AG10803 (cell line): Measurements from ENCODE around the gene PKHD1.

ENCODE experiments used
- DNase-seq: peaks from one replicate; pipeline ENCODE4 v3.0.0; 2010; ENCODE audit warnings: low read depth
- H3K4me3 ChIP-seq: 2 replicates; pipeline ENCODE4 v1.5.1; 2011; ENCODE audit warnings: mild to moderate bottlenecking, low read length, control low read depth
- TF ChIP-seq, protein P1 (sequence below): conservative IDR thresholded peaks from 2 replicates; pipeline ENCODE4 v1.5.1; 2011; ENCODE audit warnings: mild to moderate bottlenecking, low read length, control low read depth, inconsistent platforms

Gene PKHD1

DNA sequence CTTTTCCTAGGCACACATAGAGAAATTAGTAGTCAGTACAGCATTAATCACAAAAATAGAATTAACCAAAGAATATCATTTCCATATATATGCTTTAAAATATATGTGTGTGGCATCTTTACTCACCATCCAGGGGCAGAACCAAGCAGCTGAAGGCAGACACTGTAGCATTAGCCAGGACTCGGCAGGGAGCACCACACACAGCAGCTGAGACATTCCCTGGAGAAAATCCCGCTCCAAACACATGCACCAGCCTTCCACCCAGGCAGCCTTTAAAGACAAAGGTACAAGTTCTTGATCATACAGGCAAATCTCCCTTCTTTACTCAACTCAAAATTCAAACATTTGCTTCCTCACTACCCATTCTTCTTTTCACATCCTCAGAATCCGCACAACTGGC, 64.7 kb downstream of the PKHD1 start:
- no peak for DNase-seq
- H3K4me3 ChIP-seq, result no peak overlapping the region
- TF ChIP-seq, protein P1, sequence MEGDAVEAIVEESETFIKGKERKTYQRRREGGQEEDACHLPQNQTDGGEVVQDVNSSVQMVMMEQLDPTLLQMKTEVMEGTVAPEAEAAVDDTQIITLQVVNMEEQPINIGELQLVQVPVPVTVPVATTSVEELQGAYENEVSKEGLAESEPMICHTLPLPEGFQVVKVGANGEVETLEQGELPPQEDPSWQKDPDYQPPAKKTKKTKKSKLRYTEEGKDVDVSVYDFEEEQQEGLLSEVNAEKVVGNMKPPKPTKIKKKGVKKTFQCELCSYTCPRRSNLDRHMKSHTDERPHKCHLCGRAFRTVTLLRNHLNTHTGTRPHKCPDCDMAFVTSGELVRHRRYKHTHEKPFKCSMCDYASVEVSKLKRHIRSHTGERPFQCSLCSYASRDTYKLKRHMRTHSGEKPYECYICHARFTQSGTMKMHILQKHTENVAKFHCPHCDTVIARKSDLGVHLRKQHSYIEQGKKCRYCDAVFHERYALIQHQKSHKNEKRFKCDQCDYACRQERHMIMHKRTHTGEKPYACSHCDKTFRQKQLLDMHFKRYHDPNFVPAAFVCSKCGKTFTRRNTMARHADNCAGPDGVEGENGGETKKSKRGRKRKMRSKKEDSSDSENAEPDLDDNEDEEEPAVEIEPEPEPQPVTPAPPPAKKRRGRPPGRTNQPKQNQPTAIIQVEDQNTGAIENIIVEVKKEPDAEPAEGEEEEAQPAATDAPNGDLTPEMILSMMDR, result no peak

- H3K4me3 ChIP-seq, result no peak overlapping the region
- TF ChIP-seq, protein P1, result peak; percentile 69
- DNase-seq, result peak; percentile 33
Observed at GRCh38 chr6:52020945-52021570, 66.4 kb downstream of the PKHD1 start.

DNA sequence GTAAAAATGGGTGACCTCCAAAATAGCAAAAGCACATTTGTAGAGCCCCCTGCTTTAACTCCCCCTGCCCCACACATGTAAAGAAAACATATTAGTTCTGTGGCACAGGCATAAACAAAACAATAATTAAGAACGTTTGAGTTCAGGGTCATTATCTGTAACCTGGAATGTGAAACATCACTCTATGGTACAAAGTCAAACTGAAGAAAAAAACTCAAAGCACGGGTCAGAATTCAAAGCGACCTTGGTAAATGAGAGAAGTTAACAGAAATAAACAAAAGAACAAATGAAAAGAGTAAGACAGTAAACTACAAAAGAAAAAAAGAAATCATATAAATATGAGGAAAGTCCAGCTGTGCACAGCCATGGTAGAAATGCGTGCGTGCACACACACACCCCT, 67.5 kb downstream of the PKHD1 start:
- H3K4me3 ChIP-seq, result no peak overlapping the region
- TF ChIP-seq, protein P1, result no peak
- no peak for DNase-seq

GRCh38 chr6:52019092-52019491, 68.3 kb downstream of the PKHD1 start:
- TF ChIP-seq, protein P1, result no peak
- no peak for DNase-seq
- H3K4me3 ChIP-seq, result no peak overlapping the region

DNA sequence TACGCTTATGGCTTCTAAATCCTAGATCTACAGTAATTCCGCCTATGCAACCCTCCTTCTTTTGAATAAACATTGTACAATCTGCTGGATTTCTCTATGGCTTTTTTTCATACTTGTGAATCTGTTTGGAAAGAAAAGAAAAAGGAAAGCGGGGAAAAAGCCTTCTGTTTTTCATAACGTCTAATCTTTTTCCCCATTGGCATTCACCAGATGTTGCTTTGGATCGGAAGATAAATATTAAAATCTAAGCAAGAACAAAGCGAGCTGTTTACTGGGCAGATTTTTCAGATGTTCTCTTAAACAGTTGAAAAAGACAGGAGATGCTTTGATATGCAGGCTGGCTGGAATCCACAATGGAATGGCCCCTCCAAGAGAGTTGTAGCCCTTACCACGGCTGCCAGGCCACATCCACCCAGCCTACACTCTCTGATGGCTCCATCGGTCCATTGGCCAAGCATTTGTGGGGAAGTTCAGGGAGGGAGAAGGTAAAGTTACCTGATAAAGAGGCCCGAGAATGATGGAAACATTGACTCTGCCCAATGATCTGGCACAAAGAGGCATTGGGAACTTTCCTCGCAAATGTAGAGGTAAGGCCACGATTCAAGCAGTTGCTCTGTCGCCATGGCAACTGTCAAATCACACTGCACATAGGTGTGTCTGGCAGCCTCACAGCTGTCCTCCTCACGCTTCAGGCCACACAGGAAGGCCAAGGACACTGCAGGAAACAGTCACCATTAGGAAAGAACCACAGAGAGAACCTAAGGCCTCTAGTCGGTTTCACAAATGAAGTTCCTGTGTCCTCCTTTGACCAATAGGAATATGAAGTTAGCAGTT, 70.3 kb downstream of the PKHD1 start:
- H3K4me3 ChIP-seq, result no peak overlapping the region
- TF ChIP-seq, protein P1, result no peak
- no peak for DNase-seq

DNA sequence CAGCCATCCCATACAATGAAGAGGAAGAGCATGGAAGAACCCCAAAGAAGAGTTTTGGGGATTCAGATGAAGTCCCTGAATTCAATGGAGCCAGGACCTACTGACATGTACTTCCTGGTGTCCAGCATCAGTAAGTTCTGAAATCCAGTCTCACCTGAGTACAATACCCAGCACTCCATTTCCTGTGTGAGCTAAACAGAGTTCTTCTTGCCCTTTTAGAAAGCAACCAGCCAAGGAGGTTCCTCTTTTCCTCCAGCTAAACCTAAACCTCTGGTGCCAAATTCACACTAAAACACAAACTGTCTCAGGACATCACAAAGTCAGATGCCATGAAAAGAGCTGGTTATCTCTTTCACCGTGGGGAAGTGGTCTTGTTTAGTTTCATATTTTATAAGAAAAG, 71.5 kb downstream of the PKHD1 start:
- DNase-seq, result no peak
- H3K4me3 ChIP-seq, result no peak overlapping the region
- TF ChIP-seq, protein P1, result no peak

DNA sequence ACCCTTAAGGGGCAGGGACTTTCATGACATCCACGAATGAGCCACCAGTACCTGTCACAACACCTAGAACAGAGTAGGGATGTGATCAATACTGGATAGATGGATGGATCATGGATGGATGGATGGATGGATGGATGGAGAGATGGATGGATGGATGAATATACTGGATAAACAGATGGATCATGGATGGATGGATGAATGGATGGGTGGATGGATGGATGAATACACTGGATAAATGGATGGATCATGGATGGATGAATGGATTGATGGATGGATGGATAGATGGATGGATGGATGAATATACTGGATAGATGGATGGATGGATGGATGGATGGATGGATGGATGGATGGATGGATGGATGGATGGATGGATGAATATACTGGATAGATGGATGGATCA, 73.0 kb downstream of the PKHD1 start:
- no peak for DNase-seq
- TF ChIP-seq, protein P1, result no peak
- no peak overlapping the region for H3K4me3 ChIP-seq
